HCT116 (cell line): ENCODE results near the gene ARHGAP21. TPM values are rescaled to one million over a fixed set of nuclear protein-coding genes. Genes with fewer than 3 reads are reported as not detected.

ENCODE experiments used
- ATAC-seq: fragments of 200-7000 bp; cut with Tn5 transposase; 2 replicates; pipeline ENCODE4 v1.9.1; 2020; ENCODE audit warnings: mild to moderate bottlenecking, moderate library complexity
- BruUV-seq: library from RNA; stranded (reverse); fragments of 400-500 nt; replicated peaks from 2 replicates; lab custom pipeline; 2021; lab: Mats Ljungman, UMichigan
- CTCF ChIA-PET: fragments of 300-600 bp; sonication (Branson Sonifier 250); formaldehyde crosslinking; loops from one replicate; lab custom pipeline; 2021; ENCODE audit warnings: antibody characterized with exemption; lab: Charles Lee
- POLR2A ChIA-PET: fragments of 300-600, 350-600 bp; sonication (Branson Sonifier 250); formaldehyde crosslinking; loops from one replicate; lab custom pipeline; 2021; ENCODE audit warnings: antibody characterized with exemption; lab: Charles Lee
- RAD21 ChIA-PET, 2 experiments: fragments of 300-600 bp; sonication (Branson Sonifier 250); formaldehyde crosslinking; loops; one replicate each; lab custom pipeline; 2023; ENCODE audit warnings: low total read pairs in 2 of 2; ENCODE audit not compliant: uncharacterized antibody in 2 of 2, unreplicated experiment in 2 of 2, low non-redundant PET in 1 of 2; lab: Charles Lee
- DNase-seq: peaks from one replicate; pipeline ENCODE4 v3.0.0-alpha.2; 2010; ENCODE audit warnings: low read depth, low spot score
- H2AFZ ChIP-seq: fragments of 200-600 bp; shearing (Covaris generic), sonication (generic); 2 replicates; pipeline ENCODE4 v1.6.1; 2017; ENCODE audit warnings: low read depth, mixed run types, mixed read lengths, antibody characterized with exemption, low read length; ENCODE audit not compliant: poor library complexity, severe bottlenecking
- H3K27ac ChIP-seq: 2 replicates; pipeline ENCODE4 v1.5.1; 2012; ENCODE audit warnings: low read depth, low read length
- H3K27me3 ChIP-seq: fragments of 200-600 bp; sonication (generic); 2 replicates; pipeline ENCODE4 v1.6.1; 2016; ENCODE audit warnings: mixed run types, low read length, mixed read lengths; ENCODE audit not compliant: insufficient read depth
- H3K36me3 ChIP-seq, 2 experiments: fragments of 200-500 bp in 1 of 2; fragments of 200-600 bp in 1 of 2; sonication (Bioruptor generic) in 1 of 2; sonication (generic) in 1 of 2; 2 replicates each; pipeline versions ENCODE4 v1.5.1 to v1.6.1; 2014 to 2016; ENCODE audit warnings: low read length in 2 of 2, inconsistent platforms in 1 of 2, mixed read lengths in 1 of 2, mixed run types in 1 of 2; ENCODE audit not compliant: insufficient read depth in 2 of 2, control insufficient read depth in 1 of 2
- H3K4me1 ChIP-seq, 2 experiments: fragments of 200-600 bp in 1 of 2; sonication (generic) in 1 of 2; 2 replicates each; pipeline versions ENCODE4 v1.5.1 to v1.6.1; 2012 to 2017; ENCODE audit warnings: low read length in 2 of 2, inconsistent platforms in 1 of 2, mild to moderate bottlenecking in 1 of 2, mixed read lengths in 1 of 2, mixed run types in 1 of 2, moderate library complexity in 1 of 2; ENCODE audit not compliant: insufficient read depth in 2 of 2, control insufficient read depth in 1 of 2
- H3K4me2 ChIP-seq: fragments of 200-600 bp; sonication (generic); 2 replicates; pipeline ENCODE4 v1.6.1; 2017; ENCODE audit warnings: mixed run types, low read length, mixed read lengths
- H3K4me3 ChIP-seq, 2 experiments: fragments of 200-600 bp in 1 of 2; sonication (generic) in 1 of 2; replicated peaks in 1 of 2; 2 replicates each; pipeline ENCODE4 v1.5.1; 2011 to 2016; ENCODE audit warnings: low read length in 2 of 2, control low read depth in 1 of 2, low read depth in 1 of 2, mild to moderate bottlenecking in 1 of 2, mixed read lengths in 1 of 2, mixed run types in 1 of 2
- H3K79me2 ChIP-seq: fragments of 200-600 bp; sonication (generic); 2 replicates; pipeline ENCODE4 v1.6.1; 2017; ENCODE audit warnings: mild to moderate bottlenecking, mixed run types, low read length, moderate library complexity, mixed read lengths; ENCODE audit not compliant: insufficient read depth
- H3K9ac ChIP-seq: fragments of 200-600 bp; sonication (generic); 2 replicates; pipeline ENCODE4 v1.6.1; 2016; ENCODE audit warnings: low read length, mixed read lengths
- H3K9me2 ChIP-seq: fragments of 200-600 bp; sonication (generic), shearing (Covaris generic); 2 replicates; pipeline ENCODE4 v1.6.1; 2017; ENCODE audit warnings: mixed run types, mild to moderate bottlenecking, moderate library complexity; ENCODE audit not compliant: insufficient read depth
- H3K9me3 ChIP-seq, 2 experiments: fragments of 200-500 bp in 1 of 2; fragments of 200-600 bp in 1 of 2; sonication (Bioruptor generic) in 1 of 2; sonication (generic) in 1 of 2; 2 replicates each; pipeline ENCODE4 v1.6.1; 2014 to 2017; ENCODE audit warnings: low read length in 2 of 2, mixed read lengths in 2 of 2, inconsistent platforms in 1 of 2, low read depth in 1 of 2, mild to moderate bottlenecking in 1 of 2, mixed run types in 1 of 2, moderate library complexity in 1 of 2; ENCODE audit not compliant: control insufficient read depth in 1 of 2, insufficient read depth in 1 of 2
- H4K20me1 ChIP-seq: fragments of 200-600 bp; sonication (generic), shearing (Covaris generic); 2 replicates; pipeline ENCODE4 v1.6.1; 2017; ENCODE audit warnings: mixed run types, mild to moderate bottlenecking, moderate library complexity; ENCODE audit not compliant: insufficient read depth
- ELF1 ChIP-seq: IDR thresholded peaks from 2 replicates; pipeline ENCODE4 v1.6.1; 2012; ENCODE audit warnings: low read depth, borderline replicate concordance
- EZH2 ChIP-seq: fragments of 200-600 bp; sonication (generic); IDR thresholded peaks from 2 replicates; pipeline ENCODE4 v1.6.1; 2017; ENCODE audit warnings: antibody characterized with exemption, mixed run types
- JUND ChIP-seq: IDR thresholded peaks from 2 replicates; pipeline ENCODE4 v1.6.1; 2012
- POLR2A ChIP-seq: IDR thresholded peaks from 2 replicates; pipeline ENCODE4 v1.7.0; 2011; ENCODE audit warnings: borderline replicate concordance; ENCODE audit not compliant: insufficient read depth, insufficient read length; ENCODE audit errors: extremely low read depth
- POLR2AphosphoS5 ChIP-seq: IDR thresholded peaks from 2 replicates; pipeline ENCODE4 v1.6.1; 2011; ENCODE audit warnings: mild to moderate bottlenecking, low read depth, low read length, moderate library complexity
- SIN3A ChIP-seq: IDR thresholded peaks from 2 replicates; pipeline ENCODE4 v1.6.1; 2012; ENCODE audit warnings: low read depth
- SP1 ChIP-seq: IDR thresholded peaks from 2 replicates; pipeline ENCODE4 v1.6.1; 2012; ENCODE audit warnings: low read depth
- YY1 ChIP-seq: IDR thresholded peaks from 2 replicates; pipeline ENCODE4 v1.6.1; 2011; ENCODE audit warnings: low read length, low read depth, moderate library complexity, mild to moderate bottlenecking; ENCODE audit not compliant: insufficient replicate concordance; ENCODE audit errors: extremely low read depth
- ZFX ChIP-seq: fragments of 450-650 bp; IDR thresholded peaks from 2 replicates; pipeline ENCODE4 v1.6.1; 2017
- ZNF274 ChIP-seq: fragments of 200-500 bp; sonication (Bioruptor generic); IDR thresholded peaks from 2 replicates; pipeline ENCODE4 v1.6.1; 2014; ENCODE audit warnings: mild to moderate bottlenecking, low read depth, low read length, inconsistent platforms
- intact Hi-C: fragments of 100-400 bp; cut with micrococcal nuclease; formaldehyde crosslinking; loops from 2 replicates; pipeline ENCODE4 v1.10.0; 2022
- total RNA-seq: library from RNA; stranded (reverse); gene quantifications from one replicate; pipeline ENCODE4 v1.2.1, GENCODE V29; 2021; ENCODE audit not compliant: unreplicated experiment
- TF ChIP-seq, protein P1 (sequence below): IDR thresholded peaks from 2 replicates; pipeline ENCODE4 v1.6.1; 2011; ENCODE audit warnings: mild to moderate bottlenecking, low read length, moderate library complexity; ENCODE audit not compliant: insufficient replicate concordance; ENCODE audit errors: extremely low read depth
- TF ChIP-seq, protein P2 (sequence below), 3 experiments: fragments of 200-600 bp in 1 of 3; sonication (generic) in 1 of 3; IDR thresholded peaks in 2 of 3; conservative IDR thresholded peaks in 1 of 3; 2 replicates each; pipeline ENCODE4 v1.5.1; 2012 to 2017; ENCODE audit warnings: low read depth in 2 of 3, low read length in 2 of 3, antibody characterized with exemption in 1 of 3, borderline replicate concordance in 1 of 3, control low read depth in 1 of 3, mild to moderate bottlenecking in 1 of 3, mixed read lengths in 1 of 3, mixed run types in 1 of 3, moderate library complexity in 1 of 3; ENCODE audit not compliant: insufficient read depth in 1 of 3

The ARHGAP21 gene
- total RNA-seq, 1 experiment from 2014 or later, result 47.7 TPM

DNA sequence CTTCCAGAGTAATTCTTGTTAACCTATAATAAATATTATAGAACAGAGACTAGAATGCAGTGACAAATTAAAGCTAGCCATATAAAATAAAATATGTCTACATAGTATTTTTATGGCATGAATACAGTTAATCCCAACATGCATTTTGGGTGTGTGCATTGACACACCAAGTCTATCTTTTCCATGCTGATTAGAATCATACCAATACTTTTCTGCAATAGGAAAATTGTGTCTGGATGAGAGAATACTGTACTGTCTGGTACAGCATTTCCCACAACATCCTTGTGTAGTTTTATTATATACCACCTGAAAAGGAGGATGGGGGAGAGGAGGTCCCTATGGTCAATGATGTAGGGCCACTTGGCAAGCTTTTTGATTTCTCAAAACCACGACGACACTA, 100.3 kb downstream of the ARHGAP21 start:
- ChIA-PET POLR2A (no interaction called here), CTCF (no interaction called here), RAD21 (no interaction called here)
- Histone ChIP-seq H3K9me3 (no peaks in the 10 kb centered on the region), H4K20me1 (no peaks in the 10 kb centered on the region), H2AFZ (no peak overlapping the region), H3K9ac (no peak overlapping the region), H3K4me2 (no peak overlapping the region), H3K27me3 (no peaks in the 10 kb centered on the region), H3K4me1 (peaks cover 0 to 2% of the 10 kb centered on the region in 2 experiments; a peak in 1 of 4 replicates), H3K27ac (no peak overlapping the region), H3K36me3 (peaks cover 0 to 2% of the 10 kb centered on the region in 2 experiments; a peak in 1 of 4 replicates), H3K4me3 (no peak overlapping the region), H3K79me2 (no peaks in the 10 kb centered on the region), H3K9me2 (no peaks in the 10 kb centered on the region)
- DNase-seq (no peak), ATAC-seq (no peak)
- intact Hi-C loops, result no loop called here
- BruUV-seq, result no TSS peak
- TF ChIP-seq SP1 (no peak), SIN3A (no peak), YY1 (no peak), ZNF274 (no peak), JUND (no peak), ELF1 (no peak), ZFX (no peak), POLR2A (no peak), POLR2AphosphoS5 (no peak), EZH2 (no peak)
- TF ChIP-seq, protein P1, sequence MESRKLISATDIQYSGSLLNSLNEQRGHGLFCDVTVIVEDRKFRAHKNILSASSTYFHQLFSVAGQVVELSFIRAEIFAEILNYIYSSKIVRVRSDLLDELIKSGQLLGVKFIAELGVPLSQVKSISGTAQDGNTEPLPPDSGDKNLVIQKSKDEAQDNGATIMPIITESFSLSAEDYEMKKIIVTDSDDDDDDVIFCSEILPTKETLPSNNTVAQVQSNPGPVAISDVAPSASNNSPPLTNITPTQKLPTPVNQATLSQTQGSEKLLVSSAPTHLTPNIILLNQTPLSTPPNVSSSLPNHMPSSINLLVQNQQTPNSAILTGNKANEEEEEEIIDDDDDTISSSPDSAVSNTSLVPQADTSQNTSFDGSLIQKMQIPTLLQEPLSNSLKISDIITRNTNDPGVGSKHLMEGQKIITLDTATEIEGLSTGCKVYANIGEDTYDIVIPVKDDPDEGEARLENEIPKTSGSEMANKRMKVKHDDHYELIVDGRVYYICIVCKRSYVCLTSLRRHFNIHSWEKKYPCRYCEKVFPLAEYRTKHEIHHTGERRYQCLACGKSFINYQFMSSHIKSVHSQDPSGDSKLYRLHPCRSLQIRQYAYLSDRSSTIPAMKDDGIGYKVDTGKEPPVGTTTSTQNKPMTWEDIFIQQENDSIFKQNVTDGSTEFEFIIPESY, result no peak
- TF ChIP-seq, protein P2, sequence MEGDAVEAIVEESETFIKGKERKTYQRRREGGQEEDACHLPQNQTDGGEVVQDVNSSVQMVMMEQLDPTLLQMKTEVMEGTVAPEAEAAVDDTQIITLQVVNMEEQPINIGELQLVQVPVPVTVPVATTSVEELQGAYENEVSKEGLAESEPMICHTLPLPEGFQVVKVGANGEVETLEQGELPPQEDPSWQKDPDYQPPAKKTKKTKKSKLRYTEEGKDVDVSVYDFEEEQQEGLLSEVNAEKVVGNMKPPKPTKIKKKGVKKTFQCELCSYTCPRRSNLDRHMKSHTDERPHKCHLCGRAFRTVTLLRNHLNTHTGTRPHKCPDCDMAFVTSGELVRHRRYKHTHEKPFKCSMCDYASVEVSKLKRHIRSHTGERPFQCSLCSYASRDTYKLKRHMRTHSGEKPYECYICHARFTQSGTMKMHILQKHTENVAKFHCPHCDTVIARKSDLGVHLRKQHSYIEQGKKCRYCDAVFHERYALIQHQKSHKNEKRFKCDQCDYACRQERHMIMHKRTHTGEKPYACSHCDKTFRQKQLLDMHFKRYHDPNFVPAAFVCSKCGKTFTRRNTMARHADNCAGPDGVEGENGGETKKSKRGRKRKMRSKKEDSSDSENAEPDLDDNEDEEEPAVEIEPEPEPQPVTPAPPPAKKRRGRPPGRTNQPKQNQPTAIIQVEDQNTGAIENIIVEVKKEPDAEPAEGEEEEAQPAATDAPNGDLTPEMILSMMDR (IDR thresholded peaks at IDR 0.05 in 2 of 3, conservative IDR thresholded peaks at IDR 0.05 in 1 of 3; ENCODE audit: borderline replicate concordance in 1 of 3, insufficient read depth in 1 of 3, low read depth in 2 of 3, low read length in 2 of 3), result no peak
